Hepatocyte (in vitro differentiated cells): Measurements from ENCODE around the gene GTF3C1. TPM values are rescaled to one million over a fixed set of nuclear protein-coding genes. Genes with fewer than 3 reads are reported as not detected.

Source experiments
- DNase-seq: peaks from one replicate; pipeline ENCODE4 v3.0.0-alpha.2; 2016; ENCODE audit warnings: low spot score
- H2AFZ ChIP-seq: fragments of 200-600 bp; sonication (generic); 2 replicates; pipeline ENCODE4 v1.6.0; 2016; ENCODE audit warnings: antibody characterized with exemption, mild to moderate bottlenecking
- H3K27ac ChIP-seq: fragments of 200-600 bp; sonication (generic); 2 replicates; pipeline ENCODE4 v1.5.1; 2016; ENCODE audit warnings: mild to moderate bottlenecking
- H3K27me3 ChIP-seq: fragments of 200-600 bp; sonication (generic); 2 replicates; pipeline ENCODE4 v1.6.1; 2016
- H3K36me3 ChIP-seq: fragments of 200-600 bp; sonication (generic); replicated peaks from 2 replicates; pipeline ENCODE4 v1.5.1; 2016; ENCODE audit warnings: low read depth; ENCODE audit not compliant: insufficient read depth
- H3K4me1 ChIP-seq: fragments of 200-600 bp; sonication (generic); 2 replicates; pipeline ENCODE4 v1.5.1; 2016; ENCODE audit warnings: mild to moderate bottlenecking, moderate library complexity; ENCODE audit not compliant: insufficient read depth
- H3K4me2 ChIP-seq: fragments of 200-600 bp; sonication (generic); 2 replicates; pipeline ENCODE4 v1.6.0; 2016
- H3K4me3 ChIP-seq: fragments of 200-600 bp; sonication (generic); 2 replicates; pipeline ENCODE4 v1.5.1; 2016; ENCODE audit warnings: mild to moderate bottlenecking
- H3K79me2 ChIP-seq: fragments of 200-600 bp; sonication (generic); 2 replicates; pipeline ENCODE4 v1.6.0; 2017; ENCODE audit warnings: mild to moderate bottlenecking
- H3K9me2 ChIP-seq: fragments of 200-600 bp; sonication (generic); replicated peaks from 2 replicates; pipeline ENCODE4 v1.6.0; 2017; ENCODE audit warnings: mild to moderate bottlenecking; ENCODE audit not compliant: insufficient read depth
- H3K9me3 ChIP-seq: fragments of 200-600 bp; sonication (generic); 2 replicates; pipeline ENCODE4 v1.5.1; 2016; ENCODE audit warnings: low read depth, mild to moderate bottlenecking
- H4K20me1 ChIP-seq: fragments of 200-600 bp; sonication (generic); 2 replicates; pipeline ENCODE4 v1.6.0; 2016; ENCODE audit warnings: mild to moderate bottlenecking; ENCODE audit not compliant: insufficient read depth, poor library complexity, severe bottlenecking
- EZH2 ChIP-seq: fragments of 200-600 bp; sonication (generic); IDR thresholded peaks from 2 replicates; pipeline ENCODE4 v1.6.1; 2016; ENCODE audit warnings: antibody characterized with exemption, mild to moderate bottlenecking, borderline replicate concordance
- EZH2phosphoT487 ChIP-seq: fragments of 200-600 bp; sonication (generic); IDR thresholded peaks from one replicate; pipeline ENCODE4 v1.6.1; 2018; ENCODE audit warnings: antibody characterized with exemption, mild to moderate bottlenecking, low read depth, moderate library complexity; ENCODE audit not compliant: unreplicated experiment, severe bottlenecking
- WGBS: methylation state at CpG from one replicate; pipeline ENCODE4 v1.1.6; 2016; ENCODE audit warnings: low lambda C conversion rate; ENCODE audit errors: missing lambda C conversion rate; 5-methylcytosine and 5-hydroxymethylcytosine counted together
- polyA plus RNA-seq: library from polyadenylated mRNA; unstranded; fragments of >200 nt; fragmentation: Nextera tagmentation; extraction: Ambion mirVana; gene quantifications from 2 replicates; pipeline ENCODE4 v1.2.1, GENCODE V29; 2016
- total RNA-seq: library from RNA; depleted of rRNA; stranded (reverse); fragments of >200 nt; gene quantifications from 2 replicates; pipeline ENCODE4 v1.2.3, GENCODE V29; 2014
- TF ChIP-seq, protein P1 (sequence below): fragments of 200-600 bp; sonication (generic); IDR thresholded peaks from 2 replicates; pipeline ENCODE4 v1.5.1; 2016; ENCODE audit warnings: antibody characterized with exemption, mild to moderate bottlenecking; ENCODE audit not compliant: poor library complexity

Gene GTF3C1
- total and polyA plus RNA-seq, 2 experiments from 2014 or later = 41.5 to 59.6 TPM

DNA sequence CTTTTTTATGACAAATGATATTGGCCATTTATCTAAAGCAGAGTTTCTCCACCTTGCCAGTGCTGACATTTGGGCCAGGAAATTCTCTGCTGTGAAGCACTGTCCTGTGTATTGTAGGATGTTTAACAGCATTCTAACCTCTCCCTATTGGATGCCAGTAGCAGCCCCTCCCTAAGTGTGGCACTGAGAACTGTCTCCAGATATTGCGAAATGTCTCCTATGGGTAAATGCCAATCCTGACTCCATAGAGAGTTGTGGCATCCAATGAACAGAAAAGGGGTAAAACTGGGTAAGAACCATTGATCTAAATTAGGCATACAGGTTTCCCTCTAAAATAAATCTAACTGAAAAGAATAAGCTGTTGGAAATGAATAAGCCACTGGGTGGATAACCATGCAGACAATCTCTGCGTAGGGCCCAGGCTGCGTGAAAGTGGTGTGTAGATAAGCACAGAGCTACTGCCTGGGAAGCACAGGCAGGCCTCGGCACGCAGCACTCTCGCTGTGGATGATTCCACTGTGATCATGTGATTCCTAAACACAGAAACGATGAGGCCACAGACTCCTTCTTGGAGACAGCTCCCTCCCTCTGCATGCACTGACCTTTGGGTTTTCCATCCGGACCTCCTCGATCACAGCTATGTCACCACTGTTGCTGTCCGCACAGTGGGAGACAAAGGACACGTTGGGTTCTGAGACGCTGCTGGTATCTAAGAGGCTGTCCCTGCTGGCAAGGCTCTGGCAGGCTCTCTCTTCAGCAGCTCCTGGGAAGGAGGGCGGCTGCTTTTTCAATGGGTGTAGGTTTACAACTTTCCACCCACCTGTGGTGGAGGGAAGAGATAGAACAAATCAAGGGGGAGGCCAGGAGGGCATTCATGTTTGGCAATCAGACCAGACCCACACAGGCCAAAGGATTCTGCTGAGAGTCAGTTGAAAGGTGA, 44.1 kb downstream of the GTF3C1 start:
- Histone ChIP-seq H3K4me2 (no peak overlapping the region), H3K9me2 (no peaks in the 10 kb centered on the region), H3K36me3 (no peaks in the 10 kb centered on the region)

DNA sequence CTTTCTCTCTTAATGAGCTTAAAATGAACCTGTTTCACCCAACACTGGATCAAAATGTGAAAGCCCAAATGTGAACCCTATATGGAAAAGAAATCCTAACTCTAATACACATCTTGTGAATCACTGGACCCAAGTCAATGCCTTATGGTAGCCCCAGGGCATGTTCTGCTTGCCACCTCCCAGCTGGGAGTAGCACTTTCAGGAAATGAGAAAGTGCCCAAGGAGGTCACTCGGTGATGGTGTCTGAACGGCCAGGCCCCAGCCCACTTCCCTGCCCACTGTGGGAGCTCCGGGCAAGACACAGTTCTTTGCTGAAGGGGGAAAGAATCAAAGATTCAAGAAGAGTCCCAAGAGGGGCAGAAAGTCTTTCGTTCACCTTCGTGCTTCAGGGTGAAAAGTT, 46.1 kb downstream of the GTF3C1 start:
- no peaks in the 10 kb centered on the region for H4K20me1 ChIP-seq
- no peaks in the 10 kb centered on the region for H3K27me3 ChIP-seq
- no peak overlapping the region for H3K4me2 ChIP-seq
- H3K9me3 ChIP-seq = no peaks in the 10 kb centered on the region
- no peaks in the 10 kb centered on the region for H3K9me2 ChIP-seq
- TF ChIP-seq, protein P1, sequence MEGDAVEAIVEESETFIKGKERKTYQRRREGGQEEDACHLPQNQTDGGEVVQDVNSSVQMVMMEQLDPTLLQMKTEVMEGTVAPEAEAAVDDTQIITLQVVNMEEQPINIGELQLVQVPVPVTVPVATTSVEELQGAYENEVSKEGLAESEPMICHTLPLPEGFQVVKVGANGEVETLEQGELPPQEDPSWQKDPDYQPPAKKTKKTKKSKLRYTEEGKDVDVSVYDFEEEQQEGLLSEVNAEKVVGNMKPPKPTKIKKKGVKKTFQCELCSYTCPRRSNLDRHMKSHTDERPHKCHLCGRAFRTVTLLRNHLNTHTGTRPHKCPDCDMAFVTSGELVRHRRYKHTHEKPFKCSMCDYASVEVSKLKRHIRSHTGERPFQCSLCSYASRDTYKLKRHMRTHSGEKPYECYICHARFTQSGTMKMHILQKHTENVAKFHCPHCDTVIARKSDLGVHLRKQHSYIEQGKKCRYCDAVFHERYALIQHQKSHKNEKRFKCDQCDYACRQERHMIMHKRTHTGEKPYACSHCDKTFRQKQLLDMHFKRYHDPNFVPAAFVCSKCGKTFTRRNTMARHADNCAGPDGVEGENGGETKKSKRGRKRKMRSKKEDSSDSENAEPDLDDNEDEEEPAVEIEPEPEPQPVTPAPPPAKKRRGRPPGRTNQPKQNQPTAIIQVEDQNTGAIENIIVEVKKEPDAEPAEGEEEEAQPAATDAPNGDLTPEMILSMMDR = no peak
- TF ChIP-seq EZH2phosphoT487 (no peak), EZH2 (no peak)
- H3K4me1 ChIP-seq = no peaks in the 10 kb centered on the region
- H2AFZ ChIP-seq = no peak overlapping the region
- H3K36me3 ChIP-seq = no peaks in the 10 kb centered on the region
- H3K4me3 ChIP-seq = no peak overlapping the region
- WGBS = 82% methylated on average over 5 of the region's 5 CpGs
- H3K79me2 ChIP-seq = no peaks in the 10 kb centered on the region
- DNase-seq = no peak
- H3K27ac ChIP-seq = no peak overlapping the region

More for the DNA sequence above, 44.1 kb downstream of the GTF3C1 start:
- Histone ChIP-seq H3K4me3 (no peak overlapping the region), H4K20me1 (no peaks in the 10 kb centered on the region), H3K27me3 (no peaks in the 10 kb centered on the region), H3K9me3 (no peaks in the 10 kb centered on the region), H3K27ac (no peak overlapping the region), H2AFZ (no peak overlapping the region), H3K4me1 (no peaks in the 10 kb centered on the region), H3K79me2 (no peaks in the 10 kb centered on the region)
- WGBS = 93% methylated on average over 13 of the region's 13 CpGs
- TF ChIP-seq EZH2phosphoT487 (no peak), EZH2 (no peak)
- TF ChIP-seq, protein P1 = no peak
- DNase-seq = no peak

DNA sequence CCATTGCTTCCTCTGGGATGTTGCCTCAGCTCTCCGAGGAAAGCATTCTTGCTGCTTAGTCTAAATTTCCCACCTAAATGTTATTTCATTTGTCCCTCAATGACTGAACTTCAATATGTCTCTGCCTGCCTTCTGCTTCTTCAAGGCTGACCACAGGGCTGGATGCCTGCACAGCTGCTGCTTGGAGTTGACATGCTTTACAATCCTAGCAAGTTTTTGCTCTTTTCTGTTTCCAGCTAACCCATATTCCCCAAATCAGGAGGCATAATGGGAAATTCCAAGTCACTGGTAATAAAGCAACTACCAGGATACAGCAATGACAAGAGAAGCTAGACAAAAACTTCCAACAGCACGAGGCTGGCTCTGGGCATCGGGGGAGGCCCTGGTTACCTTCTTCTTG, 48.9 kb downstream of the GTF3C1 start:
- TF ChIP-seq EZH2 (no peak), EZH2phosphoT487 (no peak)
- TF ChIP-seq, protein P1 = no peak
- H4K20me1 ChIP-seq = no peaks in the 10 kb centered on the region
- H3K27ac ChIP-seq = no peak overlapping the region
- no peaks in the 10 kb centered on the region for H3K9me2 ChIP-seq
- H3K9me3 ChIP-seq = no peaks in the 10 kb centered on the region
- H3K27me3 ChIP-seq = no peaks in the 10 kb centered on the region
- no peak for DNase-seq
- no peaks in the 10 kb centered on the region for H3K79me2 ChIP-seq
- no peaks in the 10 kb centered on the region for H3K36me3 ChIP-seq
- H2AFZ ChIP-seq = no peak overlapping the region
- no peak overlapping the region for H3K4me2 ChIP-seq
- no peak overlapping the region for H3K4me3 ChIP-seq
- no peaks in the 10 kb centered on the region for H3K4me1 ChIP-seq
- 96% methylated on average over 3 of the region's 3 CpGs for WGBS
